H1 (cell line): Measurements from ENCODE around the gene CPED1. TPM values are rescaled to one million over a fixed set of nuclear protein-coding genes. Genes with fewer than 3 reads are reported as not detected.

Source experiments
- CTCF ChIA-PET: fragments of 300-600 bp; sonication (Branson Sonifier 250); formaldehyde crosslinking; loops from one replicate; lab custom pipeline; 2021; ENCODE audit not compliant: partially characterized antibody; lab: Charles Lee
- POLR2A ChIA-PET: fragments of 300-600 bp; sonication (Branson Sonifier 250); formaldehyde crosslinking; loops from one replicate; lab custom pipeline; 2021; ENCODE audit warnings: inconsistent platforms; ENCODE audit not compliant: partially characterized antibody; lab: Charles Lee
- DNase-seq, 2 experiments: peaks; one replicate each; pipeline versions ENCODE4 v3.0.0 to v3.0.0-alpha.2; 2010 to 2022; ENCODE audit warnings: low spot score in 2 of 2, low read depth in 1 of 2, mixed read lengths in 1 of 2
- FAIRE-seq: peaks from 2 replicates; lab custom pipeline; 2011; peaks lifted over from hg19 to GRCh38; lab: Jason Lieb, UNC
- H2AFZ ChIP-seq: 2 replicates; pipeline ENCODE4 v1.8.1; 2012; ENCODE audit warnings: low read length, inconsistent platforms
- H2AK5ac ChIP-seq: 2 replicates; pipeline ENCODE4 v1.6.1; 2013; ENCODE audit warnings: low read depth, low read length
- H2BK120ac ChIP-seq: replicated peaks from 2 replicates; pipeline ENCODE3; 2013; ENCODE audit warnings: low read depth, low read length, inconsistent platforms
- H2BK12ac ChIP-seq: 2 replicates; pipeline ENCODE4 v1.6.1; 2013; ENCODE audit warnings: low read depth, low read length
- H2BK15ac ChIP-seq: 2 replicates; pipeline ENCODE4 v1.6.1; 2013; ENCODE audit warnings: low read length
- H2BK20ac ChIP-seq: 2 replicates; pipeline ENCODE4 v1.6.1; 2013; ENCODE audit warnings: low read length
- H2BK5ac ChIP-seq: 2 replicates; pipeline ENCODE4 v1.6.1; 2013; ENCODE audit warnings: low read depth, low read length
- H3K14ac ChIP-seq: 2 replicates; pipeline ENCODE4 v1.6.1; 2013; ENCODE audit warnings: inconsistent platforms; ENCODE audit not compliant: insufficient read length
- H3K18ac ChIP-seq: 2 replicates; pipeline ENCODE4 v1.6.1; 2013; ENCODE audit warnings: low read length; ENCODE audit errors: extremely low read depth
- H3K23ac ChIP-seq: 2 replicates; pipeline ENCODE4 v1.6.1; 2013; ENCODE audit warnings: inconsistent platforms; ENCODE audit not compliant: insufficient read length
- H3K23me2 ChIP-seq: 2 replicates; pipeline ENCODE4 v1.6.1; 2013; ENCODE audit warnings: low read depth, low read length
- H3K27ac ChIP-seq: 2 replicates; pipeline ENCODE4 v1.6.1; 2011; ENCODE audit warnings: low read depth, low read length, inconsistent platforms
- H3K27me3 ChIP-seq, 4 experiments: replicated peaks in 1 of 4; 1 replicate in 1 of 4; 2 replicates in 3 of 4; pipeline versions ENCODE4 v1.6.1 to v1.8.1; 2011 to 2013; ENCODE audit warnings: low read length in 3 of 4, mild to moderate bottlenecking in 3 of 4, inconsistent platforms in 2 of 4, mixed read lengths in 2 of 4, moderate library complexity in 1 of 4; ENCODE audit not compliant: control insufficient read depth in 3 of 4, insufficient read depth in 3 of 4; ENCODE audit errors: extremely low read depth in 1 of 4
- H3K36me3 ChIP-seq, 4 experiments: 2 replicates each; pipeline versions ENCODE4 v1.6.1 to v1.8.1; 2011 to 2013; ENCODE audit warnings: mild to moderate bottlenecking in 4 of 4, low read length in 3 of 4, moderate library complexity in 2 of 4, control low read depth in 1 of 4, inconsistent platforms in 1 of 4; ENCODE audit not compliant: insufficient read depth in 4 of 4, control insufficient read depth in 2 of 4
- H3K4ac ChIP-seq: replicated peaks from 2 replicates; pipeline ENCODE3; 2013; ENCODE audit warnings: low read length, low read depth, mixed read lengths, inconsistent platforms; ENCODE audit not compliant: insufficient read length
- H3K4me1 ChIP-seq, 4 experiments: replicated peaks in 1 of 4; 1 replicate in 1 of 4; 2 replicates in 3 of 4; pipeline versions ENCODE4 v1.6.1 to v1.8.1; 2011 to 2013; ENCODE audit warnings: low read length in 3 of 4, inconsistent platforms in 2 of 4, mixed read lengths in 1 of 4; ENCODE audit not compliant: insufficient read depth in 4 of 4, control insufficient read depth in 3 of 4
- H3K4me2 ChIP-seq, 2 experiments: 2 replicates each; pipeline versions ENCODE4 v1.6.1 to v1.8.1; 2011 to 2013; ENCODE audit warnings: low read depth in 2 of 2, low read length in 2 of 2, control low read depth in 1 of 2, inconsistent platforms in 1 of 2, mild to moderate bottlenecking in 1 of 2; ENCODE audit not compliant: insufficient read depth in 1 of 2
- H3K4me3 ChIP-seq, 4 experiments: fragments of 200-600, 300-600 bp in 1 of 4; sonication (generic), shearing (Covaris generic), sonication (Bioruptor Twin) in 1 of 4; 2 replicates each; pipeline versions ENCODE4 v1.5.1 to v1.8.1; 2011 to 2016; ENCODE audit warnings: low read length in 4 of 4, low read depth in 3 of 4, control low read depth in 2 of 4, inconsistent platforms in 2 of 4, mild to moderate bottlenecking in 2 of 4, mixed read lengths in 1 of 4, moderate library complexity in 1 of 4; ENCODE audit not compliant: insufficient read depth in 2 of 4; ENCODE audit errors: extremely low read depth in 1 of 4
- H3K56ac ChIP-seq: replicated peaks from 2 replicates; pipeline ENCODE3; 2013; ENCODE audit warnings: low read depth, mild to moderate bottlenecking, mixed read lengths, low read length, inconsistent platforms; ENCODE audit not compliant: insufficient read length
- H3K79me1 ChIP-seq: 2 replicates; pipeline ENCODE4 v1.6.1; 2013; ENCODE audit warnings: low read depth, low read length, control low read depth
- H3K79me2 ChIP-seq, 2 experiments: 2 replicates each; pipeline versions ENCODE4 v1.6.1 to v1.8.1; 2012 to 2013; ENCODE audit warnings: low read length in 2 of 2, mild to moderate bottlenecking in 2 of 2, inconsistent platforms in 1 of 2; ENCODE audit not compliant: insufficient read depth in 2 of 2, control insufficient read depth in 1 of 2
- H3K9ac ChIP-seq, 4 experiments: replicated peaks in 1 of 4; 1 replicate in 1 of 4; 2 replicates in 3 of 4; pipeline versions ENCODE4 v1.6.1 to v1.8.1; 2011 to 2013; ENCODE audit warnings: low read depth in 3 of 4, low read length in 3 of 4, control low read depth in 2 of 4, mild to moderate bottlenecking in 2 of 4, moderate library complexity in 2 of 4, inconsistent platforms in 1 of 4; ENCODE audit errors: extremely low read depth in 1 of 4
- H3K9me3 ChIP-seq, 2 experiments: 2 replicates each; pipeline versions ENCODE4 v1.6.1 to v1.8.1; 2012 to 2013; ENCODE audit warnings: mild to moderate bottlenecking in 2 of 2, moderate library complexity in 2 of 2, control low read depth in 1 of 2, inconsistent platforms in 1 of 2, low read depth in 1 of 2, low read length in 1 of 2, mixed read lengths in 1 of 2; ENCODE audit not compliant: insufficient read depth in 2 of 2
- H4K20me1 ChIP-seq, 2 experiments: replicated peaks in 1 of 2; 2 replicates each; pipeline versions ENCODE3 to v1.8.1; 2011 to 2013; ENCODE audit warnings: inconsistent platforms in 2 of 2, low read length in 2 of 2, mild to moderate bottlenecking in 1 of 2; ENCODE audit not compliant: insufficient read depth in 2 of 2, control insufficient read depth in 1 of 2
- H4K5ac ChIP-seq: 2 replicates; pipeline ENCODE4 v1.6.1; 2013; ENCODE audit warnings: low read length, low read depth, mixed read lengths, inconsistent platforms; ENCODE audit not compliant: insufficient read length
- H4K8ac ChIP-seq: 2 replicates; pipeline ENCODE4 v1.8.0; 2013; ENCODE audit warnings: mild to moderate bottlenecking, moderate library complexity, low read length, inconsistent platforms; ENCODE audit not compliant: insufficient read depth; ENCODE audit errors: extremely low read depth
- H4K91ac ChIP-seq: replicated peaks from 2 replicates; pipeline ENCODE3; 2013; ENCODE audit warnings: low read length, mixed read lengths, inconsistent platforms; ENCODE audit not compliant: insufficient read length
- ATF3 ChIP-seq: IDR thresholded peaks from 2 replicates; pipeline ENCODE4 v1.6.1; 2011; ENCODE audit warnings: low read depth, mild to moderate bottlenecking, low read length; ENCODE audit not compliant: insufficient read depth
- CEBPB ChIP-seq: IDR thresholded peaks from 2 replicates; pipeline ENCODE4 v1.6.1; 2012; ENCODE audit warnings: low read depth, low read length
- CREB1 ChIP-seq: IDR thresholded peaks from 2 replicates; pipeline ENCODE4 v1.6.1; 2012; ENCODE audit warnings: inconsistent platforms
- MAFK ChIP-seq: IDR thresholded peaks from 2 replicates; pipeline ENCODE4 v1.6.1; 2012; ENCODE audit warnings: low read depth, mild to moderate bottlenecking, improper control_type of control experiment, low read length
- POU5F1 ChIP-seq: IDR thresholded peaks from 2 replicates; pipeline ENCODE4 v1.6.1; 2011; ENCODE audit warnings: low read depth, mild to moderate bottlenecking, low read length, moderate library complexity
- SUZ12 ChIP-seq: fragments of 200-600 bp; sonication (generic); IDR thresholded peaks from 2 replicates; pipeline ENCODE4 v1.6.1; 2012; ENCODE audit warnings: mild to moderate bottlenecking, inconsistent platforms, low read length, moderate library complexity, mixed read lengths
- ZNF274 ChIP-seq: IDR thresholded peaks from 2 replicates; pipeline ENCODE4 v1.7.0; 2012; ENCODE audit warnings: low read length, borderline replicate concordance; ENCODE audit errors: extremely low read depth
- WGBS, 2 experiments: shearing (Covaris generic) in 1 of 2; methylation state at CpG; one replicate each; pipeline versions ENCODE4 v1.1.6 to v1.1.7; 2013 to 2015; ENCODE audit warnings: low lambda C conversion rate in 2 of 2, mixed read lengths in 2 of 2, inconsistent platforms in 1 of 2, low coverage in 1 of 2, missing lambda C conversion rate in 1 of 2; ENCODE audit not compliant: insufficient replicate concordance in 2 of 2, insufficient coverage in 1 of 2, insufficient read length in 1 of 2; ENCODE audit errors: extremely low coverage in 1 of 2, missing lambda C conversion rate in 1 of 2; 5-methylcytosine and 5-hydroxymethylcytosine counted together
- polyA plus RNA-seq, 7 experiments: library from polyadenylated mRNA; depleted of rRNA in 3 of 7; stranded (reverse) in 5 of 7; unstranded in 2 of 7; fragments of >200 nt in 5 of 7; fragments of 200-250 nt in 2 of 7; gene quantifications; 1 replicate in 5 of 7; 2 replicates in 1 of 7; 4 replicates in 1 of 7; pipeline versions ENCODE4 v1.2.1 to v1.2.3, GENCODE V29; 2011 to 2013; ENCODE audit warnings: missing spikeins in 2 of 7, mixed read lengths in 2 of 7
- total RNA-seq: library from RNA; stranded (reverse); fragmentation: NEBNext Ultra II Directional; extraction: Animal tissue kit (Norgen Biotek cat#: 25700); gene quantifications from 2 replicates; pipeline ENCODE4 v1.2.1, GENCODE V29; 2021

The CPED1 gene
- total and polyA plus RNA-seq, 2 of the 8 experiments (the other 6 are each of a cell fraction or from before 2014, with no cell fraction given), result 0.08 to 0.39 TPM

- H2BK120ac ChIP-seq, result no peak overlapping the region
- H4K5ac ChIP-seq, result no peak overlapping the region
- H3K18ac ChIP-seq, result no peak overlapping the region
- CTCF ChIA-PET, result interaction anchor here (0.9 to 1.5 kb wide), 3 partner anchors 138 to 152 kb away, joined by 3 to 5 read pairs (median 3); no protein-coding TSS in a partner anchor
- H3K23me2 ChIP-seq, result no peaks in the 10 kb centered on the region
- H2AFZ ChIP-seq, result no peak overlapping the region
- 87% methylated on average over 6 of the region's 6 CpGs; no CpG with 5 or more reads in 1 of the 2 experiments for WGBS, 2 experiments
- no peaks in the 10 kb centered on the region for H4K20me1 ChIP-seq
- no peaks in the 10 kb centered on the region for H3K36me3 ChIP-seq
- H3K4me1 ChIP-seq, result no peaks in the 10 kb centered on the region
- H3K79me2 ChIP-seq, result no peaks in the 10 kb centered on the region
- no peaks in the 10 kb centered on the region for H3K9me3 ChIP-seq
- H2BK15ac ChIP-seq, result no peak overlapping the region
- no peak overlapping the region for H4K91ac ChIP-seq
- H3K14ac ChIP-seq, result no peak overlapping the region
- no peak overlapping the region for H2BK20ac ChIP-seq
- H2AK5ac ChIP-seq, result no peak overlapping the region
- H2BK5ac ChIP-seq, result no peak overlapping the region
- H3K27me3 ChIP-seq, result no peaks in the 10 kb centered on the region
- H2BK12ac ChIP-seq, result no peak overlapping the region
- H3K79me1 ChIP-seq, result no peaks in the 10 kb centered on the region
- no peak overlapping the region for H3K56ac ChIP-seq
- DNase-seq (no peak), FAIRE-seq (no peak)
- no peak overlapping the region for H3K4me3 ChIP-seq
- H3K4ac ChIP-seq, result no peak overlapping the region
- no peak overlapping the region for H3K9ac ChIP-seq
- H4K8ac ChIP-seq, result no peak overlapping the region
- no peak overlapping the region for H3K23ac ChIP-seq
- H3K27ac ChIP-seq, result no peak overlapping the region
- POLR2A ChIA-PET, result no interaction called here
- H3K4me2 ChIP-seq, result no peak overlapping the region
- TF ChIP-seq CEBPB, result no peak
- TF ChIP-seq CREB1, result no peak
- no peak for TF ChIP-seq POU5F1
- no peak for TF ChIP-seq SUZ12
- TF ChIP-seq ATF3, result no peak
- no peak for TF ChIP-seq ZNF274
- TF ChIP-seq MAFK, result no peak
Measured at GRCh38 chr7:120944826-120945562, 43.5 kb upstream of the CPED1 start.
